Lower leg skin (tissue), 3 donors: ENCODE results near the gene CDHR3.

Source experiments
- POLR2A ChIP-seq, 2 donors: fragments of 450-650 bp; IDR thresholded peaks; one replicate each; pipeline ENCODE4 v1.6.1; 2016 to 2017; ENCODE audit warnings: antibody characterized with exemption in 2 of 2, mild to moderate bottlenecking in 1 of 2, moderate library complexity in 1 of 2
- TF ChIP-seq, protein P1 (sequence below), 3 donors: fragments of 450-650 bp; IDR thresholded peaks; one replicate each; pipeline ENCODE4 v1.5.1; 2016; ENCODE audit warnings: antibody characterized with exemption in 3 of 3, mild to moderate bottlenecking in 3 of 3, moderate library complexity in 2 of 3

DNA sequence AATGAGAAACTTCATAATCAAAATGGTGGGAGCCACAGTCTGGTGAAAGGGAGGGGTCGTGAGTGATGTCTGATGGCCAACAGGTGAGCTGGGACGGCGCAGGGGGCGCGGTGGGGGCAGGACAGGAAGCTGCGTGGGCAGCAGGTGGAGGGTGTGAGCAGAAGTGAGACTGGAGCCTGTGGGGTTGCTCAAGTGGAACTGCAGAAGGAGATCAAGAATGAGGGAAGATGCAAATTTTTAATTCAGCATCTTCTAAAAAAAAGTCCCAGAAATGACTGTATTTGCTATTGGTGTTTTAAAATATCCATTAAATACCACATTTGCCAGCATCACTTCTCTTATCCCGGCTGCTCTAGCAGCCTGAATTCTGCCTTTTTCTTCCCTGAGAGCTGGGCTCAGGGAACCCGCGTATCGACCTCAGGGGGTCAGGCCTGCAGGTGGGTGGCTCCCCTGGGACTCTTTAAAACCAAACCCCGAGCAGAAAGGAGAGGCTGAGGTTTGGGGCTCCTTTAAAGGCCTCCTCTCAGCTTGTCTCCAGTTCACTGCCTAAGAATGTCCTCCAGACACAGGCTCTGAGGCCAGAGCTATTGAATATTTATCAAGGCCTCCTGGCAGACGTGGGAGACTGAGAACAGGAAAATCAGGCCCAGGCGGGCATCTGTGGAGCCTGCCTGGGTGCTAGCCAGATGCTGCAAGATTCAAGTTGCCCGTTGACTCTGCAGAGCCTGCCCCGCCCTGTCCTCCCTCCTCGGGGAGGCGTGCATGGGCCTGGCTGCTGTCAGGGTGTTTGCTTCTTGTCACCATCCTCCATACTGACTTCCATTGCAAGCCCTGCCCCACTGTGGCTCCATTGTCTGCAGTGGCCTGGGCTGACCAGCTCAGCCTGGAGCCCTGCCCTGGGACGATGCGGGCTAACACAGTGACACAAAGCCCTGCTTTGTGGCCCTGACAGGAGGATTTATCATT, 95.2 kb downstream of the CDHR3 start:
- TF ChIP-seq, protein P1, sequence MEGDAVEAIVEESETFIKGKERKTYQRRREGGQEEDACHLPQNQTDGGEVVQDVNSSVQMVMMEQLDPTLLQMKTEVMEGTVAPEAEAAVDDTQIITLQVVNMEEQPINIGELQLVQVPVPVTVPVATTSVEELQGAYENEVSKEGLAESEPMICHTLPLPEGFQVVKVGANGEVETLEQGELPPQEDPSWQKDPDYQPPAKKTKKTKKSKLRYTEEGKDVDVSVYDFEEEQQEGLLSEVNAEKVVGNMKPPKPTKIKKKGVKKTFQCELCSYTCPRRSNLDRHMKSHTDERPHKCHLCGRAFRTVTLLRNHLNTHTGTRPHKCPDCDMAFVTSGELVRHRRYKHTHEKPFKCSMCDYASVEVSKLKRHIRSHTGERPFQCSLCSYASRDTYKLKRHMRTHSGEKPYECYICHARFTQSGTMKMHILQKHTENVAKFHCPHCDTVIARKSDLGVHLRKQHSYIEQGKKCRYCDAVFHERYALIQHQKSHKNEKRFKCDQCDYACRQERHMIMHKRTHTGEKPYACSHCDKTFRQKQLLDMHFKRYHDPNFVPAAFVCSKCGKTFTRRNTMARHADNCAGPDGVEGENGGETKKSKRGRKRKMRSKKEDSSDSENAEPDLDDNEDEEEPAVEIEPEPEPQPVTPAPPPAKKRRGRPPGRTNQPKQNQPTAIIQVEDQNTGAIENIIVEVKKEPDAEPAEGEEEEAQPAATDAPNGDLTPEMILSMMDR (IDR thresholded peaks at IDR 0.05): no peak
- TF ChIP-seq POLR2A (IDR thresholded peaks at IDR 0.05): no peak
